Gastrocnemius medialis (tissue), 4 donors: ENCODE data around the gene TBKBP1.

Experiments used
- POLR2A ChIP-seq, 2 donors: fragments of 450-650 bp; IDR thresholded peaks; one replicate each; pipeline ENCODE4 v1.6.1; 2017; ENCODE audit warnings: antibody characterized with exemption in 2 of 2, mild to moderate bottlenecking in 2 of 2, moderate library complexity in 2 of 2
- TF ChIP-seq, protein P1 (sequence below), 5 experiments: fragments of 450-650 bp in 3 of 5; fragments of 200-600 bp in 2 of 5; sonication (generic) in 2 of 5; IDR thresholded peaks in 4 of 5; conservative IDR thresholded peaks in 1 of 5; 1 replicate in 4 of 5; 2 replicates in 1 of 5; pipeline ENCODE4 v1.5.1; 2016 to 2019; ENCODE audit warnings: antibody characterized with exemption in 5 of 5, mild to moderate bottlenecking in 3 of 5, moderate library complexity in 3 of 5

- TF ChIP-seq, protein P1, sequence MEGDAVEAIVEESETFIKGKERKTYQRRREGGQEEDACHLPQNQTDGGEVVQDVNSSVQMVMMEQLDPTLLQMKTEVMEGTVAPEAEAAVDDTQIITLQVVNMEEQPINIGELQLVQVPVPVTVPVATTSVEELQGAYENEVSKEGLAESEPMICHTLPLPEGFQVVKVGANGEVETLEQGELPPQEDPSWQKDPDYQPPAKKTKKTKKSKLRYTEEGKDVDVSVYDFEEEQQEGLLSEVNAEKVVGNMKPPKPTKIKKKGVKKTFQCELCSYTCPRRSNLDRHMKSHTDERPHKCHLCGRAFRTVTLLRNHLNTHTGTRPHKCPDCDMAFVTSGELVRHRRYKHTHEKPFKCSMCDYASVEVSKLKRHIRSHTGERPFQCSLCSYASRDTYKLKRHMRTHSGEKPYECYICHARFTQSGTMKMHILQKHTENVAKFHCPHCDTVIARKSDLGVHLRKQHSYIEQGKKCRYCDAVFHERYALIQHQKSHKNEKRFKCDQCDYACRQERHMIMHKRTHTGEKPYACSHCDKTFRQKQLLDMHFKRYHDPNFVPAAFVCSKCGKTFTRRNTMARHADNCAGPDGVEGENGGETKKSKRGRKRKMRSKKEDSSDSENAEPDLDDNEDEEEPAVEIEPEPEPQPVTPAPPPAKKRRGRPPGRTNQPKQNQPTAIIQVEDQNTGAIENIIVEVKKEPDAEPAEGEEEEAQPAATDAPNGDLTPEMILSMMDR (IDR thresholded peaks at IDR 0.05 in 4 of 5, conservative IDR thresholded peaks at IDR 0.05 in 1 of 5), result no peak
- no peak for TF ChIP-seq POLR2A (IDR thresholded peaks at IDR 0.05)
Observed at GRCh38 chr17:47732399-47733046, 38.6 kb downstream of the TBKBP1 start.
